Endothelial cell of umbilical vein (primary cell): ENCODE measurements around the gene ACHE. TPM values are rescaled to one million over a fixed set of nuclear protein-coding genes. Genes with fewer than 3 reads are reported as not detected.

Experiments
- BruUV-seq: library from RNA; stranded (reverse); fragments of 400-500 nt; replicated peaks from 2 replicates; lab custom pipeline; 2021; lab: Mats Ljungman, UMichigan
- CTCF ChIA-PET: fragments of 300-600, 350-600 bp; sonication (Branson Sonifier 250); formaldehyde crosslinking; loops from one replicate; lab custom pipeline; 2021; ENCODE audit warnings: antibody characterized with exemption, inconsistent platforms; lab: Charles Lee
- POLR2A ChIA-PET: fragments of 300-600, 350-600 bp; sonication (Branson Sonifier 250); formaldehyde crosslinking; loops from one replicate; lab custom pipeline; 2021; ENCODE audit warnings: antibody characterized with exemption, inconsistent platforms; lab: Charles Lee
- DNase-seq: peaks from one replicate; pipeline ENCODE4 v3.0.0-alpha.2; 2011; ENCODE audit warnings: low read depth, low spot score
- FAIRE-seq: peaks from 2 replicates; lab custom pipeline; 2011; peaks lifted over from hg19 to GRCh38; lab: Jason Lieb, UNC
- H2AFZ ChIP-seq: 2 replicates; pipeline ENCODE4 v1.6.0; 2012; ENCODE audit warnings: low read depth, low read length, control low read depth, inconsistent platforms
- H3K27ac ChIP-seq: 2 replicates; pipeline ENCODE4 v1.5.1; 2011; ENCODE audit warnings: low read depth, mild to moderate bottlenecking, control low read depth, low read length, moderate library complexity; ENCODE audit not compliant: insufficient read depth
- H3K27me3 ChIP-seq, 2 experiments: 2 replicates each; pipeline versions ENCODE4 v1.6.0 to v1.6.1; 2011; ENCODE audit warnings: low read length in 2 of 2, mixed read lengths in 1 of 2; ENCODE audit not compliant: control insufficient read depth in 2 of 2, insufficient read depth in 2 of 2
- H3K36me3 ChIP-seq, 2 experiments: 2 replicates in 1 of 2; 3 replicates in 1 of 2; pipeline ENCODE4 v1.5.1; 2011; ENCODE audit warnings: low read length in 2 of 2, mild to moderate bottlenecking in 1 of 2, moderate library complexity in 1 of 2; ENCODE audit not compliant: control insufficient read depth in 2 of 2, insufficient read depth in 2 of 2; ENCODE audit errors: extremely low read depth in 1 of 2
- H3K4me1 ChIP-seq: 3 replicates; pipeline ENCODE4 v1.5.1; 2011; ENCODE audit warnings: mild to moderate bottlenecking, low read length; ENCODE audit not compliant: control insufficient read depth, insufficient read depth; ENCODE audit errors: extremely low read depth
- H3K4me2 ChIP-seq: 2 replicates; pipeline ENCODE4 v1.6.1; 2011; ENCODE audit warnings: low read length, control low read depth, mixed read lengths; ENCODE audit not compliant: insufficient read depth
- H3K4me3 ChIP-seq, 3 experiments: fragments of 200-600 bp in 1 of 3; sonication (generic), shearing (Covaris generic) in 1 of 3; replicated peaks in 1 of 3; 2 replicates each; pipeline ENCODE4 v1.5.1; 2011 to 2016; ENCODE audit warnings: control low read depth in 3 of 3, low read length in 3 of 3, mild to moderate bottlenecking in 2 of 3, inconsistent platforms in 1 of 3, low read depth in 1 of 3, moderate library complexity in 1 of 3; ENCODE audit not compliant: insufficient read depth in 1 of 3
- H3K79me2 ChIP-seq: 2 replicates; pipeline ENCODE4 v1.6.0; 2012; ENCODE audit warnings: low read length, inconsistent platforms; ENCODE audit not compliant: control insufficient read depth, insufficient read depth
- H3K9ac ChIP-seq: replicated peaks from 2 replicates; pipeline ENCODE3; 2011; ENCODE audit warnings: low read length, control low read depth; ENCODE audit not compliant: insufficient read depth; ENCODE audit errors: extremely low read depth
- H3K9me1 ChIP-seq: replicated peaks from 3 replicates; pipeline ENCODE4 v1.6.0; 2011; ENCODE audit warnings: mild to moderate bottlenecking, low read length; ENCODE audit not compliant: control insufficient read depth, insufficient read depth; ENCODE audit errors: extremely low read depth
- H3K9me3 ChIP-seq: replicated peaks from 2 replicates; pipeline ENCODE4 v1.5.1; 2012; ENCODE audit warnings: low read length, inconsistent platforms; ENCODE audit not compliant: control insufficient read depth, insufficient read depth
- H4K20me1 ChIP-seq: replicated peaks from 2 replicates; pipeline ENCODE3; 2011; ENCODE audit warnings: mild to moderate bottlenecking, low read length; ENCODE audit not compliant: control insufficient read depth, insufficient read depth; ENCODE audit errors: extremely low read depth
- EZH2 ChIP-seq: IDR thresholded peaks from 2 replicates; pipeline ENCODE4 v1.6.1; 2012; ENCODE audit warnings: borderline replicate concordance, low read depth, mild to moderate bottlenecking, moderate library complexity, low read length, inconsistent platforms; ENCODE audit not compliant: severe bottlenecking
- FOS ChIP-seq: IDR thresholded peaks from 2 replicates; pipeline ENCODE4 v1.6.1; 2011; ENCODE audit warnings: mild to moderate bottlenecking, low read length, moderate library complexity, borderline replicate concordance; ENCODE audit not compliant: insufficient read depth
- GATA2 ChIP-seq: IDR thresholded peaks from 2 replicates; pipeline ENCODE4 v1.7.0; 2011; ENCODE audit warnings: low read depth, mild to moderate bottlenecking, moderate library complexity, mixed read lengths, low read length; ENCODE audit not compliant: insufficient read length, insufficient read depth
- JUN ChIP-seq: IDR thresholded peaks from 2 replicates; pipeline ENCODE4 v1.6.1; 2011; ENCODE audit warnings: borderline replicate concordance, low read depth; ENCODE audit not compliant: insufficient read length, insufficient read depth
- MYC ChIP-seq: IDR thresholded peaks from one replicate; pipeline ENCODE4 v1.6.1; 2011; ENCODE audit warnings: mild to moderate bottlenecking, low read depth, low read length
- POLR2A ChIP-seq: IDR thresholded peaks from 2 replicates; pipeline ENCODE4 v1.6.1; 2012; ENCODE audit warnings: low read depth, mild to moderate bottlenecking, control low read depth, low read length
- POLR2AphosphoS5 ChIP-seq: IDR thresholded peaks from 2 replicates; pipeline ENCODE4 v1.6.1; 2012; ENCODE audit warnings: low read depth, mild to moderate bottlenecking, control low read depth, low read length, moderate library complexity; ENCODE audit not compliant: insufficient read depth
- dilution Hi-C: fragments of 300-500 bp; cut with MboI; formaldehyde crosslinking; loops from one replicate; pipeline ENCODE4 v1.15.0; 2019; ENCODE audit warnings: low sequenced_read_pairs; ENCODE audit not compliant: extremely low pct_ligation_motif_present
- intact Hi-C: fragments of 100-400 bp; cut with micrococcal nuclease; formaldehyde crosslinking; loops from one replicate; pipeline ENCODE4 v1.10.0; 2022
- polyA plus RNA-seq, 4 experiments: library from polyadenylated mRNA; depleted of rRNA in 3 of 4; stranded (reverse) in 3 of 4; unstranded in 1 of 4; fragments of >200 nt; gene quantifications; 2 replicates each; pipeline versions ENCODE4 v1.2.1 to v1.2.3, GENCODE V29; 2011 to 2012; ENCODE audit warnings: missing spikeins in 1 of 4
- total RNA-seq: library from RNA; stranded (reverse); gene quantifications from 2 replicates; pipeline ENCODE4 v1.2.3, GENCODE V29; 2021
- TF ChIP-seq, protein P1 (sequence below): IDR thresholded peaks from 2 replicates; pipeline ENCODE4 v1.6.1; 2011; ENCODE audit not compliant: insufficient read depth, insufficient read length
- TF ChIP-seq, protein P2 (sequence below), 2 donors: IDR thresholded peaks; 1 replicate in 1 of 2; 2 replicates in 1 of 2; pipeline ENCODE4 v1.5.1; 2011; ENCODE audit warnings: low read length in 2 of 2, mild to moderate bottlenecking in 2 of 2, moderate library complexity in 2 of 2, control low read depth in 1 of 2, inconsistent platforms in 1 of 2, low read depth in 1 of 2; ENCODE audit not compliant: insufficient read depth in 1 of 2; ENCODE audit errors: extremely low read depth in 1 of 2

The ACHE gene
- total and polyA plus RNA-seq, 2 donors (not counting 3 experiments of a cell fraction or from before 2014, with no cell fraction given), result 0.18 to 0.28 TPM

DNA sequence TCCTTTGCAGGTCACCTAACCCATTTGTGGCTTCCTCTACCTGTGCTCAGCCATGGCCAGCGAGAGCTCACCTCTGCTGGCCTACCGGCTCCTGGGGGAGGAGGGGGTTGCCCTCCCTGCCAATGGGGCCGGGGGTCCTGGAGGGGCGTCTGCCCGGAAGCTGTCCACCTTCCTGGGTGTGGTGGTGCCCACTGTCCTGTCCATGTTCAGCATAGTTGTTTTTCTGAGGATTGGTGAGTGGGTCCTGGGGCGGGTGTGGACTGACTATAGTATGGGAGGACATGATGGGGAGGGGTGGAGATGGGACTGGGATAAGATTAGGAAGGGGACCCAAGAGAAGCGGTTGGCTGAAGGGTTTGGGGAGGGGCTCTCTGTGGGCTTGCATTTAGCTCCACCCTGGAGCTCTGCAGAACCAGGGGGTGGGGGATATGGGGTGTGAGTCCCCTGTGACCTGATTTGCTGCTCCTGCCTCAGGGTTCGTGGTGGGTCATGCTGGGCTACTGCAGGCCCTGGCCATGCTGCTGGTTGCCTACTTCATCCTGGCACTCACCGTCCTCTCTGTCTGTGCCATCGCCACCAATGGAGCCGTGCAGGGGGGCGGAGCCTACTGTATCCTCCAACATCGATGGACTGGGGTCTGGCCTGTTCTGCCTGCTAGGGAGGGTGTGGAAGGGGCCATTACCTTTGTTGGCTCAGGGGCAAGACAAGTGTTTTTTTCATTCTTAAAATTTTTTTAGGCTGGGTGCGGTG, 41.4 kb downstream of the ACHE start:
- DNase-seq (no peak), FAIRE-seq (no peak)
- Histone ChIP-seq H3K36me3 (peaks cover 0 to 4% of the 10 kb centered on the region in 2 experiments), H3K9me1 (no peaks in the 10 kb centered on the region), H2AFZ (no peak overlapping the region), H3K9ac (no peak overlapping the region), H3K9me3 (no peaks in the 10 kb centered on the region), H3K27me3 (no peaks in the 10 kb centered on the region), H3K79me2 (peaks cover 6% of the 10 kb centered on the region), H3K4me3 (no peak overlapping the region), H4K20me1 (no peaks in the 10 kb centered on the region), H3K27ac (no peak overlapping the region), H3K4me1 (peaks cover 14% of the 10 kb centered on the region), H3K4me2 (no peak overlapping the region)
- ChIA-PET POLR2A (interaction anchor here (0.7 kb wide), 1 partner anchor 68 kb away, joined by 3 read pairs; no protein-coding TSS in a partner anchor), CTCF (interaction anchor here (4.6 to 6.4 kb wide), 2 partner anchors 18 to 26 kb away, joined by 37 to 130 read pairs; partner anchors contain the start of gene EPHB4)
- intact Hi-C loops (no loop called here), dilution Hi-C loops (no loop called here)
- TF ChIP-seq JUN (no peak), EZH2 (no peak), FOS (no peak), MYC (no peak), POLR2AphosphoS5 (no peak), POLR2A (no peak), GATA2 (no peak)
- TF ChIP-seq, protein P1, sequence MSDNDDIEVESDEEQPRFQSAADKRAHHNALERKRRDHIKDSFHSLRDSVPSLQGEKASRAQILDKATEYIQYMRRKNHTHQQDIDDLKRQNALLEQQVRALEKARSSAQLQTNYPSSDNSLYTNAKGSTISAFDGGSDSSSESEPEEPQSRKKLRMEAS, result no peak
- TF ChIP-seq, protein P2, sequence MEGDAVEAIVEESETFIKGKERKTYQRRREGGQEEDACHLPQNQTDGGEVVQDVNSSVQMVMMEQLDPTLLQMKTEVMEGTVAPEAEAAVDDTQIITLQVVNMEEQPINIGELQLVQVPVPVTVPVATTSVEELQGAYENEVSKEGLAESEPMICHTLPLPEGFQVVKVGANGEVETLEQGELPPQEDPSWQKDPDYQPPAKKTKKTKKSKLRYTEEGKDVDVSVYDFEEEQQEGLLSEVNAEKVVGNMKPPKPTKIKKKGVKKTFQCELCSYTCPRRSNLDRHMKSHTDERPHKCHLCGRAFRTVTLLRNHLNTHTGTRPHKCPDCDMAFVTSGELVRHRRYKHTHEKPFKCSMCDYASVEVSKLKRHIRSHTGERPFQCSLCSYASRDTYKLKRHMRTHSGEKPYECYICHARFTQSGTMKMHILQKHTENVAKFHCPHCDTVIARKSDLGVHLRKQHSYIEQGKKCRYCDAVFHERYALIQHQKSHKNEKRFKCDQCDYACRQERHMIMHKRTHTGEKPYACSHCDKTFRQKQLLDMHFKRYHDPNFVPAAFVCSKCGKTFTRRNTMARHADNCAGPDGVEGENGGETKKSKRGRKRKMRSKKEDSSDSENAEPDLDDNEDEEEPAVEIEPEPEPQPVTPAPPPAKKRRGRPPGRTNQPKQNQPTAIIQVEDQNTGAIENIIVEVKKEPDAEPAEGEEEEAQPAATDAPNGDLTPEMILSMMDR (IDR thresholded peaks at IDR 0.05; ENCODE audit: extremely low read depth in 1 of 2, insufficient read depth in 1 of 2, low read depth in 1 of 2, low read length in 2 of 2), result no peak
- BruUV-seq, result no TSS peak
